Activated CD8-positive, alpha-beta memory T cell treated with anti-CD3 and anti-CD28 coated beads for 48 hours (primary cell): Measurements from ENCODE around the gene SLAMF9.

Source experiments
- DNase-seq, 3 experiments: peaks; one replicate each; pipeline ENCODE4 v3.0.0-alpha.2; 2020; ENCODE audit warnings: low read depth in 2 of 3, low spot score in 2 of 3

SLAMF9 gene

DNA sequence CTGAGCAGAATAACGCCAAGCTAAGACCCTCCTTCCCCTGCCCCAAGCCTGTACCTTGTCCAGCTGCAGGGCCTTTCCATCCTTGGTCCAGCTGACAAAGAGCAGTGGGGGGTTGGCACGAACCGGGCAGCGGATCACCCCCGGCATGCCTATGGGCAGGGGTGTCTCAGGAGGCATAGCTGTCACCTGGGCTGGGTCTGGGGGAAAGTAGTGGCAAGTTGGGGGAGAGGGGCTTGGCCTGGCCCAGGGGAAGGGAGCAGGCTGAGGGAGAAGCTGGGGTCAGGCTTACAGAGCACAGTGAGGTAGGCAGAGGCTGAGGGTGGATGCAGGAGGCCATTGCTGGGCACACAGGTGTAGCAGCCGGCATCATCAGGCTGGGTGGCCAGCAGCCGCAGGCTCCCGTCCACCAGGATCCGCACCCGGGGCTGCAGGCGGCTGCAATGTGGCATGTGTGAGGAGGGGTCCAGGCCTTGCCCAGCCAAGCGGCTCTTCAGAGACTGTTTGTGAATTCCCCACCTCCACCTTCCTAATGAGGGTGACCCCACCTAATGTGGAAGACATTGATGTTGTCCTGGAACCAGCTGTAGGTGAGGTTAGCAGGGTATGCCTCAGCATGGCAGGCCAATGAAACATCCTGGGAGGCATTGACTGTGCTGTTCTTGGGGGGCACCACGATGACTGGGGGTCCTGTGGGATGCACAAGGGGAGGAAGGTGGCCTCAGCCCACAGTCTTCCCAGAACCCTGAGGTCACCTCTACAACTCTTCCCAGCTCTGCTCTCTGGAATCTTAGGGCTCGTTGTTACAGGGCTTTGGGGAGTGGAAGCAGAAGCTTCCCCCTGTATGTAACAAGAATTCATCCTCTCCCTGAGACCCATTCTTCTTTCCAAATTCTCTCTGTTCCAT, 19.6 kb downstream of the SLAMF9 start:
- no peak for DNase-seq

DNA sequence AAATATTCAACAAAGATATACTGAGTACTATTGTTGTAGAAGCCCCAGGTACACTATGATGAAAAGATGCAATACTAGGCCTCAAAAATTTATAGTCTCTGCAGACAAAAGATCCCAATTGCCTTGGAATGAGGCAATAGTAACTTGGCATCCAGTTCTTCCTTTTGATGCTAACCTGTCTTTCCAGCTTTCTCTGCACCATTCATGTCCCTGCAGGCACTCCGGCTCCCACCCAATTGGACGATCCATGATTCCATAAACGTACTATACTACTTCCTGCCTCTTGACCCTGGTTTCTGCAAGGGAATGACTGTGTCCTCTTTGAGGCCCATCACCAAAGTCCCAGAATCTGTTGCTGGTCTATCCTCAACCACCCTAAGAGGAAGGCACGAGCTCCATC, 20.7 kb downstream of the SLAMF9 start:
- no peak for DNase-seq

DNA sequence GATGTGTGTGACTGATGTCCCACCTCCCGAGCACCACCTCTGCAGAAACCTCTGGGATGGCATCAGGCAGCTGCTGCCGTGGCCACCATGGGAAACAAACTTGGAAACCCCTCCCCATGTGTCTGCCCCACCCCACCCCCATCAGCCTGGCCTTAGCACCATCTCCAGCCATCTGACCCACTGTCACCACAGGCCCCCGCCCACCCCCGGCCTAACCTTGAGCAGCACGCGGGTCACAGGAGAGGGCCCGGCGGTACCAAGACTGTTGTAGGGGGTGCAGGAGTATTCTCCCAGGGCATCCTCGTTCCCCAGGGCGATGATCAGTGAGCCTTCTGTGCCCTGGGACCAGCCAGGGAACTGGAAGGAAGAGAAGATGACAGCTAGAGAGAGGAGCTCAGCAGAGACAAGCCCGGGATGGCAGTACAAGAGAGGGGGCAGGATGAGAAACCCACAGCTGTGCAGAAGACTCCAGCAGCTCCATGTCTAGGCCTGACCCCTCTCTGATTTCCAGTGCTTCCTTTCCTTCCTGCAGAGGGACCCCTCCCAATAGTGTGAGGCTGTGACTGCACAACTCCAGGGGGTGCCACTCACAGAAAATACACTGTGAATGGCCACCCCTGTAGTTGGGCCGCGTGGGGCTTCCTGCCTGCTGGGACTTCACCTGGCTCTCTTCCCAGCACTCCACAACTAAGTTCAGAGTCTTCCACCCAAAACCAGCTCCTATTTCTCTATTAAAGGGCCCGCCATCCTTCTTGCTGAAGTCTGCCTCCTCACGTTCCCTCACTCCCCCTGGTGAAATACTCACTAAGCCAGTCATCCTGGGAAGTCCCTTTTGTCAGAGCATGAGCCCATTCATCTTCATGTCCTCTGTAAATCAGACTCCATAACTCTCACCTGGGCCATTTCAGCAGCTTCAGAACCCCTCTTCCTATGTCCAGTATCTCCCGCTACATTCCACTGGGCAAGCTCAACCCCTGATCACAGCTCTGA, 21.4 kb downstream of the SLAMF9 start:
- no peak for DNase-seq

DNA sequence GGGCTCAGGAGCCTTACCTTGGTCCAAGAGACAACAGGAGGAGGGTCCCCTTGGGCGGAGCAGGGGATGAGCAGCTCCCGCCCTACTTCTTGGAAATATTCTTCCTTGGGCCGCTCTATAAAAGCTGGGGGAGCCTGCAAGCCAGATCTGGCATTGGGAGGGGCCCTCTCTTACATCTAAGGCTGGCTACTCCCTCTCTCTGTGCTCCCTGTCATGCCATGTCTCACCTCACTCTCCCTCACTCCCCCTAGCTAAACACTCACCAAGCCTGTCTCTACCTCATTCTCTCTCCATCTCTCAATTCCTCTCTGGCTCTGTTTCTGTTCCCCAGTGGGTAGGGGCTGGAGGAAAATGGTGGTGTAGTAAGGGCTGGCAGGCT, 22.3 kb downstream of the SLAMF9 start:
- no peak for DNase-seq

DNA sequence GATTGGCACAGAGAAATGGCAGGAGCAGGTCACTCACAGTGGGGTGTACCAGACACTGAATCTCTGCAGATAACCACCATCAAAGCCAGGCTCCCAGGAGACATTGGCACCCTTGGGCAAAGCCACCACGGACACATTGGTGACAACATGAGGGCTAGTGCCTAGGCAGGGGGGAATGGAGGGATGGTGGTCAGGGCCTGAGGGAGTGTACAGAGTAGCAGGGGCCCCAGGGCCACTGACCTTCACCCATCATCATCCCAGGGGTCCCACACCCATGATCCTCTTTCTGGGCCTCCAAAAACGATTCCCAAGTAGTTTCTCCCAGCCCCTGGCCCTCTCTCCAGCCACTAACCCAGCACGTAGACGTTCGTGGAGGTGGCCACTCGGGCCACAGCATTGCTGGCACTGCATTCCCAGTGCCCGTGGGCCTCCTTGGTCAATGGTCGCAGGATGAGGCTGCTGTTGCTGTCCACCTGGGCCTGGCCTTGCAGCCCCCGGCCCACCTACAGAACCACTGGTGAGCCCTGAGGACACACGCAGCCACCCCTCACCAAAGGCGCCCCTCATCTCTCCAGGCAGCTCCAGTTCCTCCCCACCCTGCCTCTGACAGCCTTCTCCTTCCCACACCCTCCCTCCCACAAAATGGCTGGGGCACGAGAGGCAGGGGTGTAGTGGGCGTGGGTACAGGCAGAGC, 22.8 kb downstream of the SLAMF9 start:
- no peak for DNase-seq

DNA sequence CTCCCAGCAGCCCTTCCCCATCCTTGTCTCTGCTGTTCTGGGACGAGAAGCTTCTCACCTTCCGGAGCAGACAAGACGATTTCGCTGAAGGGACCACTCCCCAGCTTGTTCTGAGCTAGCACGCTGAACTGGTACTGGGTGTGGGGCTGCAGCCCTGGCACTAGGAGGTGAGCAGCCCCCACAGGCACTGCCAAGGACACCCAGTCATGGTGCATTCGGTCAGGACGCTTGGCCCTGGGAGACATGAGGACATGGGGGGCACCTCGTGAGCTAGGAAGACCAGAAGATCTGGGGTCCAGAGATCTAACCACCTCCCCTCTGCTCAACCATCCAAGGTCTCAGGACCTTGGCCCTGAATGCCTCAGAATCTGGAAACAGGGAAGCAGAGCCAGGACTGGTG, 23.4 kb downstream of the SLAMF9 start:
- no peak for DNase-seq

DNA sequence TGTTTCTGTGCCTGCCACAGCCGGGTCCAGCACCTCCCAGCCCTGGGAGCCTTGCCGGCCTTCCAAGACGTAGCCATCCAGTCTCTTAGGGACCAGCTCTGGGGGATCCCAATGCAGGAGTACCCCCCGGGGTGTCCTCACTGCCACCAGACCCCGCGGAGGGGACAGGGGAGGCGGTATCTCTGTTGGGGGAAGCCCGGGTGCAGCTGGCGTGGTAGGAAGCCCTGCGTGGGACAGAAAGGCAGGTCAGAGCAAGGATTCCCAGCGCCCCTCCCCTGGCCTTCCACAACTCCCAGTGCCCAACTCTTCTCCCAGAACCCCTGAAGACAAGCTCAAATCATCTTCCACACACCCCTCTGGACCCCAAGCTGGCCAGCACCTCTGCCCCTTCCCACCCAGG, 23.8 kb downstream of the SLAMF9 start:
- no peak for DNase-seq

DNA sequence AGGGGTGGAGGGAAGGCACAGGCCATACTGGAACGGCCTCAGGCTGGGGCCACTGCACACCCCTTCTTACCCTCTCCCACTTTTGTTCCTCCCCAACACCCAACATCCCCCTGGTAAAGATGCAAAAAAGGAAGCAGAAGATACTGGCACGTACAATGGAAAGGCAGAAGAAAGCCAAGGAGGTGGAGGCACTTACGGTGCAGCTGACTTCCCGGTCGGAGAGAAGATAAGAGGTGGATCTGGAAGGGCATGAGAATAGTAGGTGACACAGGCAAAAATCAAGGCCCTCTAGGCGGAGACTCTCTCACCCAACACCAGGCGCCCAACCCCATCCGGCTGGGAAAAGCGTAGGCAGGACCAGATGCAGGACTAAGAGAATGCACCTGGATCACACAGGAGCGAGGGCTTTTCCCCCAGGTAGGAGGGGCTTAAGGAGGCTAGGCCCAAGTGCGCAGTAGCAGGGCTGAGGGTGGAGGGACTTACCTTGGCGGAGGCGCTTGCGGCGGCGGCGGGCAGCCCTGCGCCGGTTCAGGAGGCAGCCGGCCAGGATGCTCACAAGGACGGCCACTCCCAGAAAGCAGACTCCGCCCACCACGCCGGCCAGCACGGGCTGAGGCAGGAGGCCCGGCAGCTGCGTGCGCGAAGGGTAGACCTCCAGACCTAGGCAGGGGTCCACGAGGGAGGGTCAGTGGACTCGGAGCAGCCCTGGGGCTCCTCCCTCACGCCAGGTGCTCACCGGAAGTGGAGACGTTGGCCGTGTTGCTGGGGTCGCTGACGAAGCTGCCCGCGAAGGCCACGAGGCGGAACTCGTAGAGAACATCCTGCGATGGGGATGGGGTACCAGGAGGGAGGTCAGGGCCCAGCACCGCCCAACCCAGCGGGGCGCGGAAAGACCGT, 24.6 kb downstream of the SLAMF9 start:
- no peak for DNase-seq

DNA sequence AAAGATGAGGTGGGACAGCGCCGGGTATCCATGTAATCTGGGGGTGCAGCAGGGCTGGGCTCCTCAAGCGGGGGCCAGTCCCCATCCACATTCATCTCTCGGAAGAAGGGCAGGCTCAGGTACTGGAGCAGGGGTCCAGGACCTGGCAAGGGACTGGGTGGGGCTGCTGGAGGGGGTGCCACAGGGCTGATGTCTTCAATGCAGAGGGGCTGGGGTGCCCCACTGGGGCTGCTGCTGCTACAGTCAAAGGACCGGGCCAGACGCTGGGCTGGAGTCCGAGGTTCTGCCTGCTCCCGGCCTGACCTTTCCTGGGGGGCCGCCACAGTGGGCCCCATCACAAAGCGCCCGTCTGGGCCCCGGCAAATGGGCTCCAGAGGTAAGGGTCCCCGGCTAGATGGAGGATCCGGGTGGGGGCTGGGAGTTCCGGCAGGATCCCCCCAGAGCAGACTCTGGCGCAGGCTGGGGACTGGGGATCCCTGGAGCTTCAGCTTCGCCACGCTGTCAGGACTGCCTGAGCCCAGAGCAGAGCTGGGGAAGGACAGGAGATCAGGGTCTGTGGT, 25.5 kb downstream of the SLAMF9 start:
- DNase-seq, result no peak

DNA sequence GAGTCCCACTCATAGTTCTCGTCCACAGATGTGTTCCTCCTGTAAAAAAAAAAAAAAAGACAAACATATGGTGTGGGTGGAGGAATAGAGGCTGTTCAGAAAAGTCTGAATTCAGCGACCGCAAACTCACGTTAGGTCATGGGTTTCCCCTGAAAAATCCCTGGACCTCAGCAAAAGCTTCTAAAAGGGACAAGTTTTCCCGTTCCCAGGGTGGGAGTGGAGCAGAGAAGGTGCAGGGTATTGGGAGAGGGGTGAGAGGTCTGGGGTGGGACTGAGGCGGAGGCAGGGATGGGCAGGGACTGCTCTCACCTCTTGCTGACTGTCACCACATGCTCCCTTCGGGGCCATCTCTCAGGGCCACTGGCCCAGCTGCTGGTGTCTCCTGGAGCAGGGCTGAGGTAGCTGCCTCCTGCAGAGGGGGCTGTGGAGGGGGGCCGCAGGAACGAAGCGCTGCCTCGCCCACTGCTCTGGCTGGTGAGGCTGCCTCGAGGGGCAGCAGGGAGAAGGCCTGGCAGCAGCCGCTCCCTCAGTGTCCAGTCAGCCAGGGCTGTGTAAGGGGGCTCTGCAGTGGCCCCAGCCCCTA, 26.1 kb downstream of the SLAMF9 start:
- no peak for DNase-seq

DNA sequence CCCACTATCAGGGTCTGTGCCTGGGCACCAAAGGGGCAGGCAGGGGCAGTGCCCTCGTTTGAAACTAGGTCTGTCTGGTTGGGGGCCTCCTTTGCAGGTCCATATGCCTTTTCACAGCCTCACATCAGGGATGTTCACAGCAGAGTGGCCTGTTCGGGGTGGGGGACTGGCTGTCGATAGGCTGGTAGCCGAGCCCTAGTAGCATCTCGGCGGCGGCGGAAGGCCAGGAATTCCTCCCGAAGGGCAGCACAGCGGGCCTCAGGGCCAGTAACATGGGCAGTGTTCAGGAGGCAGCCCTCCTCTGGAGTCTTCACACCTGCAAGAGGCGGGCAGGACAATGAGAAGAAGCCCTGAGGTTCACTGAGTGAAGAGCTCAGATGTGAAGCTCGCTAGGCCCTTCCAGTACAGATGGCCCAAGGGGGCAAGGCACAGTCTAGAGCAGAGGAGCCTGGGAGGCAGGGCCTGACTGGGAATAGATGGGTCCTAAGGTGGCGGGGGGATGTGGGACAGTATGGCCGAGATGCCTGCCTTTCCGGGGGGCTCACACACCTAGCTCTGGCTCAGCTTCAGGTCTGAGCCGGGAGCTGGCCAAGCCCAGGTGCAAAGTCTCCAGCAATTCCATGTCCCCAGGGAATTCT, 26.7 kb downstream of the SLAMF9 start:
- DNase-seq, result no peak

DNA sequence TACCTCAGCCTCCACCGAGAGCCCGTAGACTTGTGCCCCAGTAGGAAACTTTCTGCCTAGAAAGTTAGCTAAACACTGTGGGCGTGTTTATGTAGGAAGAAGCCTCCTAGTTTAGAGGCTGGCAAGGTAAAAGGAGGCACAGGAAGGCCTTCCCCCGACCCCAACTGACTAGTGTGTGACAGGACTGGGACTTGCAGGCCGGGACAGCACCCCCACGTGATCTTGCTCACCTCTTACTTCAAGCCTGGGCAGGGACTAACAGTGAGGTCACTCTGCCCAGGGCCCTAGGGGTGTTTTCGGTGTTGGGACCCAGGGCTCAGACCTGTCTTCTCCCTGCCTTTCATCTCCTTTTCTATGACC, 28.3 kb downstream of the SLAMF9 start:
- DNase-seq, result no peak

DNA sequence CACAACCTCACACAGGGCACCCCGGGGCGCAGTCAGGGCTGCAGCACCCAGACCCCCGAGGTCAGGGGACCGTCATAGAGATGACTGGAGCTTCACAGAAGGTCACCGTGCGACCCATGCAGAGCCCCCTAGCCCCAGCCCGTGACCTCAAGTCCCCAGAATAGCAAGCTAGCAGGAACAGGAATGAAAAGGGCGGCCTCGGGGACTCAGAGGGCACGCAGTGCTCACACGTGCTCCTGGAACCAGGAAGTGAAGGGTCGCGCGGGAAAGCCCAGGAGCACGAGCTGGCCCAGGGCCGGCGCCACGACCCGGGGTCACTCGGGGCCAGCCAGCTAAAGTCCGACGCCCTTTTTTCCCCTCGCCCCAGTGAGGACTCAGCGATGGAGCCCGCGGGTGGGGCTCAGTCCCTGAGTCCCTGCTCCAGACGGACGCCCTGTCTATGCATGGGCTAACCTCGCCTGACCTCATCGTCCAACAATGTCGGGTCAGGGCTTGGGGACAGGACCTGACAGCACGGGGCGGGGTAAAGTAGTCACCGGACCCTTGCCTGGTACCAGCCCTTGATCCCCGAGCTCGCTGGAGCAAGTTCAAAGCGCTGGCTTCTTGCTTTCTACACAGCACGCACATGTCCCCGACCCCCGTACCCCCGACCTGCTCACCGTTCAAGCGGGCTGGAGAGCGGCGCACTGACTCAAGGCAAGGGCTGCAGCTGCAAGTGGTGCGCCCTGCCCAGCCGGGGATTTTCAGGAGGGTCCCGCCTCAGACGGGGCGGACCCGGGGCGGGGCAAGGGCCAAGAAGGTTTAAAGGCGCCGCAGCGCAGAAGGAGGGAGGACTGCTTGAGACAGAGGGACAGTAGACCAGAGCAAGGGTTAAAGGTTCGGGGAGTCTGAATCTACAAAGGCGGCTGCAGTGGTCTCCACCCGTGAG, 29.0 kb downstream of the SLAMF9 start, which contains the start of gene TAGLN2:
TAGLN2 (minus strand) TSS at position 717 of the 928 bp plus-strand sequence. CDS start 4,998 bp downstream, outside the sequence.
- DNase-seq, result peak; percentile 76 to 89 (median 84)

DNA sequence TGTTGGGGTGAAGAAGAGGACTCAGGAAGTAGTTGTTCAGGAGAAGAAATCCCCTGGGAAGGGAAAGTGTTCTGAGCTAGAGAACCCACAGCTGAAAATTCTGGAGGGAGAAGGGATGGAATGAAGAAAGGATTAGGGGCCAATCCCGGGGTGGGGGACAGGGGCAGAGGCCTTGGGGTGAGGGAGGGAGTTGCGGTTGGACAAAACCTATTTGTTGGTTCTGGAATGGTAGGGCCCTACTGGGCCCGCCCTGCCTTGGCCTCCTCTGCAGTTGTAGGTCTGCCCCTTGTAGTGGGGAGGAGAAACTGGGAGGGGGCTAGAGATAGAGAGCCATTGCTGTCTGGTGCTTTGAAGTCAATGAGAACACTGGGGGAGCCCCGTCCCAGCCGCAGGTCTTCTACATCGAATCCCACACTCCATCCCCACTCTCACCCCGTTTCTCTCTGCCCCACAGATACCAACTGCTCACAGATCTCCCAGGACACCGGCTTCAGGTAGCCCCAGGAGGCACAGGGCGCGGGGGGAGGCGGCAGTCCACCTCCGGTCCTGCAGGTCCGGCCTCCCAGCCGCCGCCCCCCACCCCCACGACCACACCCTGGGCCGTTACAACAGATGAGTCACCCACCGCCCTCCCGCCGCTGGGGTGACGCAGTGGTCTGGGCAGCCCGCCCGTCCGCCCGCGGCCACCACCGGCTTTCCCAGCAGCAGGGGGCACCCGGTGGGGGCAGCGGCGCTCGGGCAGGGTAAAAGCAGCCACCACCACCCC, 29.8 kb downstream of the SLAMF9 start:
- DNase-seq, result peak in 2 of 3 experiments; percentile 44 to 66

DNA sequence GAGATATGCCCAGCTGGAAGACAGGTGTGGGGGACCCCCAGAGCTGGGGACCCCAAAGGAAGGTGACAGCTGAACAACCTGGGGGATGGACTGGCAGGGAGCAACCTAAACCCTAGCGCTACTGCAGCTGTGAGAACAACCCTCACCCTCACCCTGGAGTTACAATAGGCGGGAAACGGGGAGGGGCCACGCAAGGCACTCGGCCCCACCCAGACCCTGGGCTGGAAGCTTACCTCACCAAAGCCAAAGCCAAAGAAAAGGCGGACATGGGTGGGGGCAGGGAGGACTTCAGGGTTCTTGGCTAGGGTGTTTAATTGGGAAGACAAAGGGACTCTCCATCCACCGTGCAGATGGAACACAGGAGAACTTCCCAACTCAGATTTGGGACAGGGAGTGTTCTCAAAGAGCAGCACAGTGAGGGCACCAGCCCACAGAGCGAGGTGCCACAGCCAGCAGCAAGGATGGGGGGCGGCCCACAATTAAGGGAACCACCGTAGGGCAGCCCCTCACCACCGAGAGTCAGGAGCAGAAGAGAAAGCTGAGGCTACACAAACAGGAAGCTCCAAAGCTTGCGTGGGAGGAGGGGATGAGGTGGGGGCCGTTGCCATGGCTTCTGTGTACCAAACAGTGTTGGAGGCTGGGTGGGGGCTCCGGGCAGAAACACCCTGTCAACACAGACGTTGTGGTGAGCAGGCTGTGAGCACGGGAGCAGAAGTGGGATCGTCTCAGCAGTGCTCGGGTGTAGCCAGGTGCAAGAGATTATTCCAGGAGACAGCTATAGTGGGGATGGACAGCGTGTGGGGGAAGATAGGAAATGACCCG, 30.6 kb downstream of the SLAMF9 start:
- DNase-seq, result peak in 2 of 3 experiments; percentile 44 to 67

DNA sequence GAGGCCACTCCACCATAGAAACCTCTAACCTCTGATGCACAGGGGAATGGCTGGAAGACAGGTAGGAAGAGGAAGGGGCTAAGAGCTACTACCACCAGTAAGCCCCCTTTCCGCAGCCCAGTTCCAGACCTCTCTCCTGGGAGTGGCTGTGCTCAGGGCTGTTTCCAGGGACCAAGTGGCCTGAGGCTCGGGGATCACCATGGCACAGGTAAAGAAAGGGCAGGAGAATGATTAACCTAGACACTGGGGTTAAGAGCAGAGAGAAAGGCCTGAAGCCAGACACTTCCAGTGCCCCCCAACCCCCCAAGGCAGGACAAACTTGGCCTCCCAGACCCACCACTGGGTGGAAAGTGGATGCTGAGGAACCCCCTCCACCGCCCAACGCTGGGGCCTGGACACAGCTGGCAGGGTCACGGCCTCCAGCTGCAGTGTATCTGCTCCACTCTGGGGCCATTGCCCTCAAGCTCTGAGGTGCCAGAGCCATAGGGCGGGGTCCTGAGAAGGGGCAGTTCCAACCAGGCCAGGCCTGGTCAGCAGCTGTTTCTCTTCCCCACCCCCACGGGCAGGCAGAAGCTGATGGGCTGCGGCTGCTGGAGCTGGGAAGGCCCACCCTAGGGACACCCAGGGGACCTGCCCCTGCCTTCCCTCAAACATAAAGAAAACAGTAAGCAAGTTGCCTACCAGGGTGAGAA, 31.4 kb downstream of the SLAMF9 start:
- DNase-seq, result no peak
